HUES48 (cell line): Measurements from ENCODE around the gene KCMF1.

Experiments
- H3K27ac ChIP-seq: one replicate; pipeline ENCODE4 v1.7.0; 2013; ENCODE audit warnings: low read depth, low read length, inconsistent platforms
- H3K27me3 ChIP-seq: 2 replicates; pipeline ENCODE4 v1.6.1; 2013; ENCODE audit warnings: mild to moderate bottlenecking, low read length; ENCODE audit not compliant: control insufficient read depth, insufficient read depth
- H3K36me3 ChIP-seq: 2 replicates; pipeline ENCODE4 v1.6.1; 2013; ENCODE audit warnings: low read length; ENCODE audit not compliant: control insufficient read depth, insufficient read depth
- H3K4me1 ChIP-seq: 2 replicates; pipeline ENCODE4 v1.6.1; 2013; ENCODE audit warnings: mild to moderate bottlenecking, low read length; ENCODE audit not compliant: control insufficient read depth, insufficient read depth
- H3K4me3 ChIP-seq: 2 replicates; pipeline ENCODE4 v1.5.1; 2013; ENCODE audit warnings: mild to moderate bottlenecking, low read depth, low read length
- H3K9ac ChIP-seq: 2 replicates; pipeline ENCODE4 v1.6.1; 2013; ENCODE audit warnings: mild to moderate bottlenecking, low read depth, low read length, moderate library complexity
- H3K9me3 ChIP-seq: 2 replicates; pipeline ENCODE4 v1.6.1; 2013; ENCODE audit warnings: low read length; ENCODE audit not compliant: control insufficient read depth, insufficient read depth

KCMF1 gene

GRCh38 chr2:84970868-84971509 lies at the start of gene KCMF1:
Gene KCMF1 (plus strand): TSS chr2:84971161. CDS start chr2:84971452, 291 bp downstream.
- Histone ChIP-seq H3K9ac (peak within 1 kb of the TSS; percentile 95), H3K9me3 (no peaks in the 10 kb centered on the region), H3K27me3 (no peaks in the 10 kb centered on the region), H3K4me1 (peaks cover 23% of the 10 kb centered on the region), H3K4me3 (peak within 1 kb of the TSS; percentile 93), H3K27ac (peak within 1 kb of the TSS; percentile 99), H3K36me3 (peaks cover 15% of the 10 kb centered on the region)

- H3K36me3 ChIP-seq: no peaks in the 10 kb centered on the region
- peaks cover 15% of the 10 kb centered on the region for H3K4me1 ChIP-seq
- peaks cover 10% of the 10 kb centered on the region for H3K27me3 ChIP-seq
- H3K9ac ChIP-seq: no peak overlapping the region
- no peaks in the 10 kb centered on the region for H3K9me3 ChIP-seq
- H3K27ac ChIP-seq: no peak overlapping the region
- H3K4me3 ChIP-seq: no peak overlapping the region
These were observed 48.0 kb upstream of the KCMF1 start for GRCh38 chr2:84923009-84923408.

- Histone ChIP-seq H3K4me3 (0 out of 2 replicates have a peak overlapping the region, but pooled peaks have one; percentile 18), H3K4me1 (peaks cover 15% of the 10 kb centered on the region), H3K27me3 (peaks cover 10% of the 10 kb centered on the region), H3K9ac (no peak overlapping the region), H3K9me3 (no peaks in the 10 kb centered on the region), H3K27ac (peak overlapping the region; percentile 34), H3K36me3 (no peaks in the 10 kb centered on the region)
These were observed 46.5 kb upstream of the KCMF1 start for GRCh38 chr2:84924173-84925106.

GRCh38 chr2:84925336-84925723 lies 45.6 kb upstream of the KCMF1 start:
- H3K9me3 ChIP-seq: no peaks in the 10 kb centered on the region
- peaks cover 10% of the 10 kb centered on the region for H3K27me3 ChIP-seq
- no peak overlapping the region for H3K9ac ChIP-seq
- H3K27ac ChIP-seq: no peak overlapping the region
- peaks cover 15% of the 10 kb centered on the region for H3K4me1 ChIP-seq
- no peak overlapping the region for H3K4me3 ChIP-seq
- H3K36me3 ChIP-seq: no peaks in the 10 kb centered on the region

- H3K4me1 ChIP-seq: peaks cover 15% of the 10 kb centered on the region
- no peak overlapping the region for H3K9ac ChIP-seq
These were observed 45.1 kb upstream of the KCMF1 start for GRCh38 chr2:84925724-84926376.

GRCh38 chr2:84927275-84927627 lies 43.7 kb upstream of the KCMF1 start:
- no peak overlapping the region for H3K9ac ChIP-seq
- H3K27ac ChIP-seq: no peak overlapping the region
- no peak overlapping the region for H3K4me3 ChIP-seq
- H3K27me3 ChIP-seq: peaks cover 10% of the 10 kb centered on the region
- H3K4me1 ChIP-seq: peaks cover 15% of the 10 kb centered on the region
- H3K36me3 ChIP-seq: no peaks in the 10 kb centered on the region
- H3K9me3 ChIP-seq: no peaks in the 10 kb centered on the region

More at GRCh38 chr2:84925724-84926376, 45.1 kb upstream of the KCMF1 start:
- no peaks in the 10 kb centered on the region for H3K9me3 ChIP-seq
- no peaks in the 10 kb centered on the region for H3K36me3 ChIP-seq
- H3K27me3 ChIP-seq: peaks cover 10% of the 10 kb centered on the region
- peak overlapping the region; percentile 53 for H3K4me3 ChIP-seq
- no peak overlapping the region for H3K27ac ChIP-seq

GRCh38 chr2:84931384-84931821 lies 39.6 kb upstream of the KCMF1 start:
- Histone ChIP-seq H3K27me3 (peaks cover 5% of the 10 kb centered on the region), H3K4me3 (no peak overlapping the region), H3K27ac (no peak overlapping the region), H3K9me3 (no peaks in the 10 kb centered on the region), H3K36me3 (no peaks in the 10 kb centered on the region), H3K4me1 (0 out of 2 replicates have a peak, but pooled peaks cover 3% of the 10 kb centered on the region), H3K9ac (no peak overlapping the region)

- no peak overlapping the region for H3K27ac ChIP-seq
These were observed 32.6 kb upstream of the KCMF1 start for GRCh38 chr2:84938194-84938879.

GRCh38 chr2:84939426-84940087 lies 31.4 kb upstream of the KCMF1 start:
- Histone ChIP-seq H3K36me3 (no peaks in the 10 kb centered on the region), H3K9ac (no peak overlapping the region), H3K4me1 (peaks cover 17% of the 10 kb centered on the region), H3K9me3 (no peaks in the 10 kb centered on the region), H3K4me3 (no peak overlapping the region), H3K27ac (peak overlapping the region; percentile 36), H3K27me3 (no peaks in the 10 kb centered on the region)

More at GRCh38 chr2:84938194-84938879, 32.6 kb upstream of the KCMF1 start:
- no peaks in the 10 kb centered on the region for H3K36me3 ChIP-seq
- no peak overlapping the region for H3K4me3 ChIP-seq
- no peak overlapping the region for H3K9ac ChIP-seq
- H3K4me1 ChIP-seq: peaks cover 17% of the 10 kb centered on the region
- no peaks in the 10 kb centered on the region for H3K27me3 ChIP-seq
- no peaks in the 10 kb centered on the region for H3K9me3 ChIP-seq

GRCh38 chr2:84940088-84940470 lies 30.9 kb upstream of the KCMF1 start:
- H3K4me3 ChIP-seq: no peak overlapping the region

More at GRCh38 chr2:84940088-84940470, 30.9 kb upstream of the KCMF1 start:
- Histone ChIP-seq H3K9me3 (no peaks in the 10 kb centered on the region), H3K27me3 (no peaks in the 10 kb centered on the region), H3K9ac (no peak overlapping the region), H3K27ac (peak overlapping the region; percentile 36), H3K4me1 (peaks cover 17% of the 10 kb centered on the region), H3K36me3 (no peaks in the 10 kb centered on the region)
